HG03342 (cell line): ENCODE results near the gene GLRA3.
"Not testable (repeated sequence)": the region's sequence is repeated elsewhere in the genome, so short reads cannot be mapped to it uniquely, and the experiment has no call there.

Experiments used
- ATAC-seq: cut with Tn5 transposase; IDR thresholded peaks from one replicate; pipeline ENCODE4 v1.9.1; 2021; ENCODE audit warnings: mild to moderate bottlenecking, moderate library complexity; ENCODE audit not compliant: unreplicated experiment

Gene GLRA3

DNA sequence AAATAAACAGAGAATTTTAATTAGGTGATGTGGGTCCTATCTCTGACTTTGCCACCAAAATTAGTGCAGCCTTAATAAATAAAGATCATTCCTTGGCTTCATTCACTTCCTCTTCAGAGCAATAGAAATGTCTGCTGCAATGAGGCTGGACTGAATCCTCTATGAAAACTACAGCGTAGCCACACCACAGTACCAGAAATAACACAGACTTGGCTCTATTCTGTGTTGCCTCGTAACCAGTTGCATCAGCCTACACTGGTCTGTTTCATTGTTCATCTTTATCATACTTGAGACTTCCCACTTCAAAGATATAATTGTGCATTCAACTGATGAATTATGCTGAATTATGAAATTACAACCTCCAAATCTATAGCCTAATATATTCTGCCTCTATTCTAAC lies 15.8 kb downstream of the GLRA3 start:
- no peak for ATAC-seq

DNA sequence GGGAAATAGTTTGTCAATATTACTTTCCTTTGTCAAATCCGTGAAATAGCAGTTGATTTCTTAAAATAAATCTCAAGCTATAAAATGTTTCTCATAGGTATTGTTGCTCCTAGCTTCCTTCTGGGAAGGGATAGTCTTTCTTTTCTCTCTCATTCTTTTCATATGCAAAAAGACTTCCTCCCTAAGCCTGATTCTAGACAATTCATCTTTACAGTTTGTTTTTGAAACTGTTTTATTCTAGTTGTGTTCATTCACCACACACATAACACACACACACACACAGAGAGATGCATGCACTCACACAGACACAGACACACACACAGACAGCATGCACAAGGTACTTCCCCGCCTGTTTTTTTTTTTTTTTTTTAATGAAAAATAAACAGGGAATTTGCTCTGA lies 18.2 kb downstream of the GLRA3 start:
- no peak for ATAC-seq

DNA sequence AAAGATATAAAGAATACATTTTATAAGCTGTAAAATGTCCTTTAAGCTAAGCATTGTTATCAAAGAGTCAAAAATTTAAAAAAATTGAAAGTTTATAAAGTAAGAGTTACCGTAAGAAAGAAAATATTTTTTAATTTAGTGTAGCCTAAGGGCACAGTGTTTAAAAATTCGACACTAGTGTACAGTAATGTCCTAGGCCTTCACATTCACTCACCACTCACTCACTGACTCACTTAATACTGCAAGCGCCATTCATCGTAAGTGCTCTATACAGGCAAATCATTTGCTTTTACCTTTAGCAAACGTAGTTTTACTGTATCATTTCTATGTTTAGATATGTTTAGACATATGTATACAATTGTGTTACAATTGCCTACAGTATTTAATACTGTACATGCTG lies 20.2 kb downstream of the GLRA3 start:
- ATAC-seq = no peak

DNA sequence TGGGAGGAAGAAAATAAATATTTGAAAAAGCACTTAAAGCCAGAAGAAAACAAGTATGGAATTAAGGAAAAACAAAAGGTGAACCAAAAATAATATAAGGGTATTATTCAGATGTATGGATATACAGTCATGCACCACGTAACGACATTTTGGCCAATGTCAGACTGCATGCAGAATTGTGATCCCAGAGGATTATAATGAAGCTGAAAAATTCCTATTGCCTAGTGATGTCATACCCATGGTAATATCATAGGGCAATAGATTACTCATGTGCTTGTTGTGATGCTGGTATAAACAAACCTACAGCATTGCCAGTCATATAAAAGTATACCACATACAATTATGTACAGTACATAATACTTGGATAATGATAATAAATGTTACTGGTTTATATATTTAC lies 20.9 kb downstream of the GLRA3 start:
- ATAC-seq = no peak

DNA sequence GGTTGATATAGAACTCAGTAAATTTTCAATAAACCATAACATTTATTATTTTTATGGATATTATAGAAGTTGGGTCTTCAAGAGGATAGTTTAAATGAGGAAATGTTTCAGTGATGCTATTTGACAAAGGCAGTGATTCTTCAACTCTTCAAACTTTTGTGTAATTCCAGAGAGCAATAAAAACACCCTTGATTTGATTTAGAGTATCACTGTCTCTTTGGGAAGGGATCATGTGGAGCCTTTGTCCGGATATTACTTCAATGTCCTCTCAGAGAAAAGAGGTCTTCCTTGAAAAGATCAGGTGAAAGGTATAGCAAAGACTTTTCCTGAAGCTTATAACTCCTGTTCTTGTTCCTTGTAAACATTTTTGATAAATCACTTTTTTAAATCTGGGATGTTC lies 23.3 kb downstream of the GLRA3 start:
- ATAC-seq = no peak

DNA sequence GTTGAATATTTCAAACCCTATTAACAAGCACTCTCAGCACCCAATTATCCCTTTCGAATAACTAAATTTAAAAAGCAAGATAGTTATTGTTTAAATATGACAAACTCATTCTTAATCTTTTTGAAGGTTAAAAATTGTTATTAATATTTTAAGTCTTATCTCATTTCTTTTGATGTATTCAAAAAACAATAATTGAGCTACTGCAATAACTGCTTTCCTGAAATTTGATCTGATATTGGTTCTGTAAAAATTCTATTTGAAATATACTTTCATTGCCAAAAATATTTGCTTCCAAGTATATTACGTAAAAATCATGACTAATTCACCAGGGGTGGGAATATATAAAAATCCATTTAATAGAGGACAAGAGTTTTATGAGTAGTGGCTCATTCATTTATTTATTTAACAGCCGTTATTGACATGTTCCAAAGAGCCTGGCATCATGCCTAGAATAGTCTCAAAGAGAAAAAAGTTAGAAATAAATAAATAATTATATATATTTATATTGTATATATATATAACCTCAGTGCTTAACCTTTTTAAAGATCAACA lies 34.4 kb downstream of the GLRA3 start:
- no peak for ATAC-seq

DNA sequence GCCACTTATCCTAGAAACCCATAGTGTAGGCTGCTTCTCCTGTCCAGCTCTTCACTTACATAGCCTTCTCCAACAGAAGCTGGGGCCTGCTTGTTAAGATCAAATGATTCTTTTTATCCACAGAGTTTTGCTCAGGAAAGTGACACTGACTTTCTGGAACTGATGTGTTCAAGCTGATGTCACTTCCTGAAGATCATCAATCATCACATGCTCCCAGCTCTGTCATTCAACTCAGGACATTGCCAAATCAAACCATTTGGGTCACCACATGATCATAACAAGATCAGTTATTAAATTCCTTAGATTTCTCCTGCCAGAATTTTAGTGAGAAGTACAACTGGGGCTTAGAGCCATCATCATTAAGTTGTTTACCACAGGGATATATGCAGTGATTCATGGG lies 39.4 kb downstream of the GLRA3 start:
- ATAC-seq = no peak

DNA sequence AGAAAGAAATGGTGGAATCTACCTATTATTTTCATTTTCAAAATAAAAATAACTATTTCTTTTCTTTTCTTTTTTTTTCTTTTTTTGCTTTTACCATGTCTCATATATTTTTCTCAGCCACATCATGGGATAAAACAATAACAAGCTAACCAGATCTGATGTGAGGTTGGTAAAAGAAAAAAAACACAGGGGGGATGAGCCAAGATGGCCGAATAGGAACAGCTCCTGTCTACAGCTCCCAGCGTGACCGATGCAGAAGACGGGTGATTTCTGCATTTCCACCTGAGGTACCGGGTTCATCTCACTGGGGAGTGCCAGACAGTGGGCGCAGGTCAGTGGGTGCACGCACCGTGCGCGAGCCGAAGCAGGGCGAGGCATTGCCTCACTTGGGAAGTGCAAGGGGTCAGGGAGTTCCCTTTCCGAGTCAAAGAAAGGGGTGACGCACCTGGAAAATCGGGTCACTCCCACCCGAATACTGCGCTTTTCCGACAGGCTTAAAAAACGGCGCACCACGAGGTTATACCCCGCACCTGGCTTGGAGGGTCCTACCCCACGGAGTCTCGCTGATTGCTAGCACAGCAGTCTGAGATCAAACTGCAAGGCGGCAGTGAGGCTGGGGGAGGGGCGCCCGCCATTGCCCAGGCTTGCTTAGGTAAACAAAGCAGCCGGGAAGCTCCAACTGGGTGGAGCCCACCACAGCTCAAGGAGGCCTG lies 50.6 kb downstream of the GLRA3 start:
- not testable (repeated sequence) for ATAC-seq

DNA sequence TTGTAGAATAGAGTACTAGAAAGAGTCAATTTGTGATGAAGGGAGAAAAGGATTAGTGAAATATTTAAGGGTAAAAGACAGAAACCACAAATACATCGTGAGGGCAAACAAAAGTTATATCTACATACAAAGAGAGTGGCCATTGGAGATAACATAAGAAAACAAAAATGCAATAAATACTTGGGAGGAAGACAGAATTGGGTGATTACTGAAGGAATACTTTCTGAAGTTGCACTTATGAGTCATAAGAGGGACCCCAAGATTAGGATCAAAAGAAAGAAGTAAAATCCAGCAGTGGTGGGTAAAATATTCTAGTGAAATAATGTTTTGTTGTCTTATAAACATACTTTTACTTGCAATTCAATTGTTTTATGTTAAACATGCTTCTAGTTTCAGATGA lies 53.7 kb downstream of the GLRA3 start:
- ATAC-seq = no peak

DNA sequence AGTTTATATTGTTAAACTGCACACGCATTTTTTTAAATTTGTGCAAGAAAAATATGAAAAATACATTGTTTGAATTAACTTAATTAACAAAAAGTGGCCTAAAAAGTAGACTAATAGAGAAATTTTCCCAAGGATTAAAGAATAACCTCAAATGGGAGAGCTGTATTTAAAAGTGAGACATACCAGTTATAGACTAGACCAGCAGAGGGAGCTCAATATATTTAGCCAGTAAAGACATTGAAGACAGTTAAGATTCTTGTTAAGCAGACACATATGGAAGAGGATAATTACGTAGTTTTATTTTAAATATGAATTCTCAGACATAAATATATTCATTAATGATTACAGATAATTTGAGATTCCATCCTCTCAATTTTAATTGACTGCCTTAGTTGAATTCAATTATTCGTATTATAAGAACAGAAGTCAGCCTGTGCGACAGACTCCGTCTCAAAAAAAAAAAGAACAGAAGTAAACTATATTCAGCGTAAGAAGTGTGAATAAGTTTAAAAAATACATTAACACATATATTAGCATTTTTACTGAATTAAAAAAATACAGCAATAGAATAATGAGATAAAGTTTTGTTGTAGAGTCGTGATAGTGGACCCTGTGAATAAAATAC lies 64.8 kb downstream of the GLRA3 start:
- peak; percentile 71 for ATAC-seq

DNA sequence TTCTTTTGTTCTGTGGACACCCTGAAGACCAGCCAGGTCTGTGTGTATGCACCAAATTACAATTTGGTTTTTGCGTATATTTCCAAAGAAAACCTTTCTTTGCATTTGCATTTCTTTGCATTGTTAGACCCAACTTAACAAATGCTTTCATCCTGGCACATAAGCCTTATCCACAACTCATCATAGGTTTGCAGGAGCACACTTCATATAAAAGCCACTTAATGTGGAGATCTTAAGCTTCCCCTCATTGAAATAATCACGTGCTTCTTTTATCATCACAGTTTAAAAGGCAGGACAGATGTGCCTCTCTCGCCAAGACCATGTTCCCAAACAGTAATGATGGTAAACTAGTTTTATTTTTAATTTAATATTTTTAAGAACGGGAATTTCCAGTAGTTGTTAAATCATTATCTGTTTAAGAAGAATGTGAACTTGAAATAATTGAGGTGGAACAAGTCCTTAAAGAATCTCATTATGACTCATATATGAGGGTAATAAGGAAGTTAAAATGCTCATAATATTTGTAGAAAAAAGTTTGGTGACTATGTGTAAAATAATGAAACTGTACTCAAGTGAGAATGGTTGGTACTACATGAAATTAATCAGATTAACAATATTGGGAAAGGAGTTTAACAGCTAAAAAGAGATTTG lies 65.5 kb downstream of the GLRA3 start:
- peak; percentile 77 for ATAC-seq

DNA sequence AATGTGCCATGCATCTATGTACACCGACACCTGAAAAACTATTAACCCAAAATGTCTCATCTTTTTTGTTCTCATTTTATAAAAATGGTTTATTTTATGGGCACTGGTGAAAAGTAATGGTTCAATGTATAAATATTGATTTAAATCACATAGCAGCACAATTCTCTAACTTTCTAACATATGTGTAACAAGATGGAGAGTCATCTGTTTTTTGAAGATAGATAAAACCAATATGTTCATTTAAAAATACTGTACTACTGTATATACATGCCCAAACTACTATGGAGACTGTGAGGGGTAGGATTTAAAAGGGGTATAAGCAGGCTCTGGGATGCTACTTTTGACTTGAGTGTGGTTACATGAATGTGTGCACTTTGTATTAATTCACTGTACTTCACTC lies 67.6 kb downstream of the GLRA3 start:
- ATAC-seq = no peak

DNA sequence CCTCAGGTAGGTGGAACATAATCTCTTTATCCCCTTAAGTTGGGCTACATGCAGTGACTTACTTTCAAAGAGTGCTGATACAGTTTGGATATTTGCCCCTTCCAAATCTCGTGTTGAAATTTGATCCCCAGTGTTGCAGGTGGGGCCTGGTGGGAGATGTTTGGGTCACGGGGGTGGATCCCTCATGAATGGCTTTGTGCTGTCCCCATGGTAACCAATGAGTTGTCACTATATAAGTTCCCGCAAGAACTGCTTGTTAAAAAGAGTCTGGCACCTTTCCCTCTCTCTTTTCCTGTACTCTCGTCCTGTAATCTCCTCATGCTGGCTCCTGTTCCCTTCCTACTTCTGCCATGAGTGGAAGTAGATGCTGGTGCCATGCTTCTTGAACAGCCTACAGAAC lies 71.3 kb downstream of the GLRA3 start:
- no peak for ATAC-seq

DNA sequence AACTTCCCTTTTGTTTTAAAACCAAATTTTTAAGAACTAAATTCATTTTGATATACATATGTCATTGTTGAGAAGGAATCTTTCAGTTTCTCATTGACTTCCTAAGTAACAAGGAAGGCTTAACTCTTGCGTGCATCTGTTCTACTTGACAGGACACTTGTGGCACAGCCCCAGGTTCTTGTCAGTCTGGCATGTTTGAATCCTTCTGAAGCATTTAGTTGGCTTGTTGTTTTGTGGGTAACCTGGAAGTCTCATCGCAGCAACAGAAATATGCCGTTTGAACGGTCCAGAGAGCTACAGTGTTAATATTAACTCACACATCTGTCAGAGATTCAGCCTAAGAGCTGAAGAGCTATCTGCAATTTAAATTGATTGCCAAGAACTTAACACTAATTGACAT lies 76.0 kb downstream of the GLRA3 start:
- ATAC-seq = no peak

DNA sequence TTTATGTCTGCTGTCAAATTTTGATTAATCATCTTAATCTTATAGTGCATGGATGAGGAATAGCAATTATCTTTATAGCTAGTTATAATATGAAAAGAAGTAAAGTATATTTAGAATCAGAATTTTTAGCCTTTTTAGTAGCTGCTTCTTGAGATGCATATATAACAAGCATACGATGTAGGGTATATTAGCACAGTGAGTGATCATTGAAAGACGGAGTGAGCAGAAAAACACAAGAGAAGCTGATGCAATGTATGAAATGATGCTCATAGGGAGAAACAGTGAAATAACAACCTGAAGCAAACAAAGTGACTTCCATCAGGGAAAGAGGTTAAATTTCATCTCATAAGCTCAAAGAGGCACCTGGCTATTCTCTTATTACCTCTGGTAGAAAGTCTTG lies 77.0 kb downstream of the GLRA3 start:
- no peak for ATAC-seq

DNA sequence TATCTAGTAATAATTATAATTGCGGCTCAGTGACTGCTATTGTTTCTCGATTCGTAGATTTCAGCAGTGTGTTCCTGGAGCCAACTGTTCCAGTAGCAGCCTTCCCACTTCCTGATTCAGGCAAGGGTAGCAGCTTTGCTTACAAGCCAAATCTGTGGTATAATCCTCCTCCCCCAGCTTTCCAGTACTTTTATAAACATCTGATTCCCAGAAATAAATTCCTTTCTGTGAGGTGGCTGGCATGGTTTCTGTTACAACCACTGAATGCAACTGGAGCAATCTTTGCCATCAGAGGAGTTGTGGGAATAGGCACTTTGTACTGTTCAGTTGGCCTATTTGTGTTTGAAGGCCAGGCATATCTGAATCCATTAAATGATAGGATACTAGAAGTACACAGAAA lies 80.0 kb downstream of the GLRA3 start:
- ATAC-seq = no peak

DNA sequence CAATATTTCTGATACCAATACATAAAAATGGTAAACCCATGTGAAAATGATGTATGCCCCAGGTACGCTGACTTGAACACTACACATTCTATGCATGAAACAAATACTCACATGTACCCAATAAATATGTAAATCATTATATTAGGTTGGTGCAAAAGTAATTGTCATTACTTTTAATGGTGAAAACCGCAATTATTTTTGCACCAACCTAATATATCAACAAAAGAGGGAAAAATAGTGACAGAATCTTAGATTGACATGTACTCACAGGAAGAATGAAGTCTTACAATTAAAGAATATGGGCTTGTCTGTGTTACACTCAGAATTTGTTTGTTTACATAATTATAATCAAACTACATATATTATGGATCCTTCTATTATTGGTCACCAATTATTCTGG lies 82.3 kb downstream of the GLRA3 start:
- ATAC-seq = no peak

DNA sequence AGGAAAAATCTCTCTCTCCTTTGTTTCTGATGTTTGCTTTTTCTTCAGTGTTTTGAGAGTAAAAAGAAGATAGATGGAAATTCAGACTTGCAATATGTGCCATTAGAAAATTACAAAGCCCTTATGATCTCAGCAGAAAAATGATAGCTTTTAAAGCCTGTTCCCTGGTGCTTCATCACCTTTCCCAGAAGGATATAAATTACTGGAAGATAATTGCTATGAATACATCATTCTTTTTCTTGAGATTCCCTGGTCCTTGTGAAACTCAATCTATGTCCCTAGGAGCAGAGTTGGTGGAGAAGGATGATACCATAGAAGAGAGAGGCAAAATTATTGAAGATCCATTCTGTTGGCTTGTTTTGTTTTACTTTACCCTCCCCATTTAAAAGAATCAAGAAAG lies 86.5 kb downstream of the GLRA3 start:
- no peak for ATAC-seq

DNA sequence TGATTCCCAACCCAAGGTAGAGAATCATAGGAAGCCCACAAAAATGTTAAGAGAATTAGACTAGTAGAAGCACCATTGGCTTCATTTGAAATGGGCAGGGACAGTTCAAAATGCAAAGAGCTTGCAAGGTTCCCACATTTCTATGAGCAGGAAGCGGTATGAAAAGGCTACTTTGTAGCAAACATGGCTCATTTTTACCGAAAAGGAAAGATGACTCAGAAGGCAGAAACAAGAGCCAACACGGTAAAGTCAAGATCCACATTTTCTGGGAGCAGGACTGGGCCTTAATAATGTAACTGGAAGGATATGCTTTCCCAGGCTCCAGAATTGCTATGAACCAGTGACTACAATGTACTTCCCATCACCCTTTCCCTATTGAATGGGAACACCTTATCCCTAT lies 89.5 kb downstream of the GLRA3 start:
- no peak for ATAC-seq

DNA sequence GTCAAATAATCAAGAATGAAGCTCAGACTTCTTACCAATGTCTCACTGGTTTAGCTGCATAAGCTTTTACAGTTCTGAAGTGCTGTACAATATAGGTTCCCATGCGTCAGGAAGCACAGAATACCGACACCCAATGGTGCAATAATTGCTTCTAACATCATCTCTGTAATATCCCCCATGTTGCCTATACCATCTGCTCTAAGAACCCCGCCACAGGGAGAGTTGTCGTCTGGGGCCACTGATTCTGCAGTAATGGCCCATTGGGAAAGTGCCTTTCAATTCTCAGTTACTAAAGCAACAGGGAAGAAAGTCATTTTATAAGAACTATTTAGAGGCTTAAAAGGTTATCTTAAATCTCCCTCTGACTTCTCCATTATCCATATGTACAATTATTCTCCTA lies 94.9 kb downstream of the GLRA3 start:
- no peak for ATAC-seq

DNA sequence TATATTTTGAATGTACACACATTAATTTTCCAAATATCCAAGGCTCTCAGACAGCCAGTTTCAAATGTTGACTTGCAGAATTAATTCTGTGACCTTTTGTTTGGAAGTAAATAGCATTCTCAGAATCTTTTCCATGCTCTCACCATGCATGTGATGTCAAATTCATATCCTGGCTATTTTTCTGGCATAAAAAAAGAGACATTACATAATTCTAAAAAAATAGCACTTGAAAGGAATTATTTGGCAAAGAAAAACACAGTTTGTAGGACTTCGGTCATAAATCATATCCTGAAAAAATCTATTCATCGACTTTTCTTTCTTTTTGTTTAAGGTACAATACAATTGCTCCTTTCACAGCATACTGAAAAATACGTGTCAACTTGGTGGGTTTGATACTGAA lies 111.2 kb downstream of the GLRA3 start:
- ATAC-seq = no peak
